Activated CD8-positive, alpha-beta T cell treated with anti-CD3 and anti-CD28 coated beads, Interleukin-2, amount 10 ng/mL, durations not matched to agents 7 days and 5 days (primary cell): ENCODE results near the gene ZNF316. TPM values are rescaled to one million over a fixed set of nuclear protein-coding genes. Genes with fewer than 3 reads are reported as not detected.
A peak's percentile ranks its signal among the peaks of the same experiment; 100 is the strongest.
"Not testable (repeated sequence)": the region's sequence is repeated elsewhere in the genome, so short reads cannot be mapped to it uniquely, and the experiment has no call there.

ENCODE experiments used
- ATAC-seq: fragments of 150-1000 bp; cut with Tn5 transposase; one replicate; pipeline ENCODE4 v1.10.0; 2021; ENCODE audit warnings: moderate library complexity
- CTCF ChIA-PET: fragments of 350-600 bp; sonication (Branson Sonifier 250); formaldehyde crosslinking; loops from one replicate; lab custom pipeline; 2021; ENCODE audit warnings: antibody characterized with exemption; lab: Charles Lee
- POLR2A ChIA-PET: fragments of 350-600 bp; sonication (Branson Sonifier 250); formaldehyde crosslinking; loops from one replicate; lab custom pipeline; 2021; ENCODE audit warnings: antibody characterized with exemption; lab: Charles Lee
- DNase-seq: peaks from one replicate; pipeline ENCODE4 v3.0.0-alpha.2; 2020
- H3K27ac Mint-ChIP-seq: one replicate; pipeline ENCODE4 v1.8.0; 2021; ENCODE audit warnings: mild to moderate bottlenecking, mixed read lengths
- H3K27me3 Mint-ChIP-seq: one replicate; pipeline ENCODE4 v1.8.0; 2021; ENCODE audit warnings: low read depth, mixed read lengths
- H3K36me3 Mint-ChIP-seq: one replicate; pipeline ENCODE4 v1.8.0; 2021; ENCODE audit warnings: low read depth, mixed read lengths
- H3K4me1 Mint-ChIP-seq: one replicate; pipeline ENCODE4 v1.8.0; 2021; ENCODE audit warnings: low read depth, mixed read lengths
- H3K4me3 Mint-ChIP-seq: one replicate; pipeline ENCODE4 v1.8.0; 2021; ENCODE audit warnings: mild to moderate bottlenecking, mixed read lengths
- H3K9me3 Mint-ChIP-seq: one replicate; pipeline ENCODE4 v1.8.0; 2022; ENCODE audit warnings: mixed read lengths; ENCODE audit not compliant: insufficient read depth
- total RNA-seq, 2 experiments: library from RNA; stranded (reverse); gene quantifications; one replicate each; pipeline ENCODE4 v1.2.3, GENCODE V29; 2021

ZNF316 gene
- total RNA-seq, 2 experiments from 2014 or later = 24.2 to 26.8 TPM

DNA sequence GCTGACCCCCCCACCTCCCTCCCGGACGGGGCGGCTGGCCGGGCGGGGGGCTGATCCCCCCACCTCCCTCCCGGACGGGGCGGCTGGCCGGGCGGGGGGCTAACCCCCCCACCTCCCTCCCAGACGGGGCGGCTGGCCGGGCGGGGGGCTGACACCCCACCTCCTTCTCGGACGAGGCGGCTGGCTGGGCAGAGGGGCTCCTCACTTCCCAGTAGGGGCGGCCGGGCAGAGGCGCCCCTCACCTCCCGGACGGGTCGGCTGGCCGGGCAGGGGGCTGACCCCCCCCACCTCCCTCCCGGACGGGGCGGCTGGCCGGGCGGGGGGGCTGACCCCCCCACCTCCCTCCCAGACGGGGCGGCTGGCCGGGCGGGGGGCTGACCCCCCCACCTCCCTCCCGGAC, 33.7 kb downstream of the ZNF316 start:
- POLR2A ChIA-PET, H3K4me3 Mint-ChIP-seq, H3K4me1 Mint-ChIP-seq, H3K27ac Mint-ChIP-seq, DNase-seq, H3K27me3 Mint-ChIP-seq, CTCF ChIA-PET, ATAC-seq: not testable (repeated sequence)
- H3K36me3 Mint-ChIP-seq = peaks cover 16% of the 10 kb centered on the region
- H3K9me3 Mint-ChIP-seq = peaks cover 53% of the 10 kb centered on the region

DNA sequence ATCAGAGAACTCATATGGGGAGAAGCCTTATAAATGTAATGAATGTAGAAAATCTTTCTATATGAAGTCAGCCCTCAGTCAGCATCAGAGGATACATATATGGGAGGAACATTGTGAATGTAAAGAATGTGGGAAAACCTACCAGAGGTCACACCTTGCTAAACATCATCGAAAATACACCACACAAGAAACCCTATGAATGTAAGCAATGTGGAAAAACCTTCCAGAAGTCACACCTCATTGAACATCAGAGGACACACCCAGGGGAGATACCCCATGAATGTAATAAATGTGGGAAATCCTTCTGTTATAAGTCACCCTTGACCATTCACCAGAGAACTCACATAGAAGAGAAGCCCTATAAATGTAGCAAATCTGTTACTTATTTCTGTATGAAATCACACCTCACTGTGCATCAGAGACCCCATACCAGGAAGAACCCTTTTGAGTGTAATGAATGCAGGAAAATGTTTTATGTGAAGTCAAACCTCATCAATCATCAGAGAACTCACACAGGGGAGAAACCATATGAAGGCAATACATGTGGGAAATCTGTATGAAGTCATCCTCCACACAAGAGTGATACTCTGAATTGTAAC, 38.8 kb downstream of the ZNF316 start:
- ChIA-PET POLR2A (no interaction called here), CTCF (no interaction called here)
- Mint-ChIP-seq H3K36me3 (peaks cover 25% of the 10 kb centered on the region), H3K27ac (no peak overlapping the region), H3K4me3 (no peak overlapping the region), H3K27me3 (no peaks in the 10 kb centered on the region), H3K4me1 (no peaks in the 10 kb centered on the region), H3K9me3 (peaks cover 48% of the 10 kb centered on the region)
- ATAC-seq (no peak), DNase-seq (no peak)

DNA sequence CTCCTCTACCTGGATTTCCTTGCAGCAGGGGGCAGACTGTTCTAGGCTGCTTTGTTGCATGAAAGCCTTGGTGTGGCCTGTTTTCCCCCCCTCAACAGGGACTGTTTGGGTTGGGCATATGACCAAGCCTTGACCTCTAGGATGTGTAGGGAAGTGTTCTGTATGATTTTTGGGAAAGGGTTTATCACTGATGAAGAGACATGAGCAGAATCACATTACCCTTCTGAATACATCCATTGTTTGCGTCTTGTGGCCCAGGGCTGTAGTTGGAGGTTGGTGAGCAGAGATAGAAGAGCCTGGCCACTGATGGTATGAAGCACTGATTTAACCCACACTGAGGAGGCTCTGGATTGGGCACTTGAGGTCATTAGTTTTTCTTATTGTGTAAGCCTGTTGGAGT, 43.0 kb downstream of the ZNF316 start:
- Mint-ChIP-seq H3K4me3 (no peak overlapping the region), H3K4me1 (no peaks in the 10 kb centered on the region), H3K9me3 (peaks cover 48% of the 10 kb centered on the region), H3K36me3 (peaks cover 39% of the 10 kb centered on the region), H3K27me3 (no peaks in the 10 kb centered on the region), H3K27ac (no peak overlapping the region)
- POLR2A ChIA-PET = interaction anchor here (1.4 kb wide), 1 partner anchor 12 kb away, joined by 3 read pairs; no protein-coding TSS in a partner anchor
- DNase-seq = no peak
- no peak for ATAC-seq
- CTCF ChIA-PET = no interaction called here

DNA sequence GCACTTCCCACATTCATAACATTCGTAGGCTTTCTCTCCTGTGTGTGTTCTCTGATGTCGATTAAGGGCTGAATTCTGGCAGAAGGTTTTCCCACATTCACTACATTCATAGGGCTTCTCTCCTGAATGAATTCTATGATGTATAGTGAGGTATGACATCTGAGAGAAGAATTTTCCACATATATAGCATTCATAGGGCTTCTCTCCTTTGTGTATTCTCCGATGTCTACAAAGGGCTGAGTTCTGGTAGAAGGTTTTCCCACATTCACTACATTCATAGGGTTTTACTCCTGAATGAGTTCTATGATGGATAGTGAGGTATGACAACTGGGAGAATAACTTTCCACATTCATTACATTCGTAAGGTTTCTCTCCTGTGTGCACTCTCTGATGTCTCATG, 54.0 kb downstream of the ZNF316 start:
- ATAC-seq (no peak), DNase-seq (no peak)
- Mint-ChIP-seq H3K36me3 (peaks cover 36% of the 10 kb centered on the region), H3K27ac (no peak overlapping the region), H3K4me1 (no peaks in the 10 kb centered on the region), H3K4me3 (no peak overlapping the region), H3K27me3 (no peaks in the 10 kb centered on the region), H3K9me3 (peaks cover 58% of the 10 kb centered on the region)
- CTCF ChIA-PET = no interaction called here
- POLR2A ChIA-PET = no interaction called here

DNA sequence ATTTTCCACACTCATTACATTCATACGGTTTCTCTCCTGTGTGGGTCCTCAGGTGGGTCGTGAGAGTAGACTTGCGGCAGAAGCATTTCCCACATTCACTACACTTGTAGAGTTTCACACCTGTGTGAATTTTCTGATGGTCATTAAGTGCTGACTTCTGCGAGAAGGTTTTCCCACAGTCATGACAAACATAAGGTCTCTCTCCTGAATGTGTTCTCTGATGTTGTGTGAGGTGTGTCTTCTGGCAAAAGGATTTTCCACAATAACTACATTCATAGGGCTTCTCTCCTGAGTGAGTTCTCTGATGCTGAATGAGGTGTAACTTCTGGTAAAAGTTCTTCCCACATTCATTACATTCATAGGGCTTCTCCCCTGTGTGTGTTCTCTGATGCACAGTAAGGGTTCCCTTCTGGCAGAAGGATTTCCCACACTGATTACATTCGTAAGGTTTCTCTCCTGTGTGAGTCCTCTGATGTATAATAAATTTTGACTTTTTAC, 54.5 kb downstream of the ZNF316 start:
- peaks cover 30% of the 10 kb centered on the region for H3K36me3 Mint-ChIP-seq
- H3K9me3 Mint-ChIP-seq = peaks cover 52% of the 10 kb centered on the region
- POLR2A ChIA-PET = interaction anchor here (1.1 to 1.2 kb wide), 2 partner anchors 10 to 11 kb away, joined by 3 to 4 read pairs; no protein-coding TSS in a partner anchor
- H3K4me3 Mint-ChIP-seq = no peak overlapping the region
- H3K27ac Mint-ChIP-seq = peak overlapping the region; percentile 18
- no peaks in the 10 kb centered on the region for H3K27me3 Mint-ChIP-seq
- no peak for DNase-seq
- CTCF ChIA-PET = no interaction called here
- H3K4me1 Mint-ChIP-seq = no peaks in the 10 kb centered on the region
- no peak for ATAC-seq

DNA sequence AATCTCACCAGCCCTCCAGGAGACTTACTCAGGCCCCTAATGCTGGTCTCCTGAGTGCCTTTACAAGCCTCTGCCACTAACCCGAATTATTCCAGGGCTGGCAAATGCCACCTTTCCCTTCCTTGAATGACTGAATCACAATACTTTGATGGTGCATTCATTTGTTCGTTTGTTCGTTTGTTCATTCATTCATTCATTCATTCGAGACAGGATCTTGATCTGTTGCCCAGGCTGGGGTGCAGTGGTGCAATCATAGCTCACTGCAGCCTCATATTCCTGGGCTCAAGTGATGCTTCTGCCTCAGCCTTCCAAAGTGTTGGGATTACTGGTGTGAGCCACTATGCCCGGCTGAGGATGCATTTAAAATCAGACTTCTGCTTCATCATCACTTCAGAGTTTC, 63.7 kb downstream of the ZNF316 start:
- POLR2A ChIA-PET = interaction anchor here (1.2 kb wide), 1 partner anchor 9 kb away, joined by 4 read pairs; no protein-coding TSS in a partner anchor
- ATAC-seq = no peak
- no peak overlapping the region for H3K4me3 Mint-ChIP-seq
- DNase-seq = no peak
- H3K36me3 Mint-ChIP-seq = peaks cover 28% of the 10 kb centered on the region
- CTCF ChIA-PET = no interaction called here
- peaks cover 42% of the 10 kb centered on the region for H3K9me3 Mint-ChIP-seq
- H3K27me3 Mint-ChIP-seq = no peaks in the 10 kb centered on the region
- H3K27ac Mint-ChIP-seq = no peak overlapping the region
- peaks cover 20% of the 10 kb centered on the region for H3K4me1 Mint-ChIP-seq

DNA sequence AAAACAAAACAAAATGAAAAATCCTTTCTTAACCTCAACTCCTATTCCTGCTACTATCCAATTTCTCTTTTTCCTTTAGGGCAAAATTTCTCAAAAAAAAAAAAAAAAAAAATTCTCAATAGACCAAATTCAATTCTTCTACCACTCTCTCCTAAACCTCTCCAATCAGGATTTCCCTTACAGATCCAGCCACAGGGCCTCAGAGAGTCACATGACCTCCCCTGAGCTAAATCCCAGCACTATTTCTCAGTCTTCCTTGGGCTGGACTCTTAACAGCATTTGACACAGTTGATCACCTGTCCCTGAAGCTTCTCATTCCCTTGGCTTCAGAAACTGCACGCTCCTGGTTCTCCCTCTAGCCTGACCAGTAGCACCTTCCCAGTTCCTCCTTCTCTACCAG, 64.7 kb downstream of the ZNF316 start:
- Mint-ChIP-seq H3K36me3 (peaks cover 32% of the 10 kb centered on the region), H3K27ac (peak overlapping the region; percentile 56), H3K27me3 (no peaks in the 10 kb centered on the region), H3K4me1 (peaks cover 20% of the 10 kb centered on the region), H3K9me3 (peaks cover 42% of the 10 kb centered on the region), H3K4me3 (no peak overlapping the region)
- DNase-seq (no peak), ATAC-seq (no peak)
- ChIA-PET CTCF (no interaction called here), POLR2A (interaction anchor here (1.2 kb wide), 1 partner anchor 10 kb away, joined by 4 read pairs; no protein-coding TSS in a partner anchor)

Other genes starting within 250 kb of the ZNF316 start
- 10 to 100 TPM; 25.1 to 28.5 TPM for gene DAGLB, start 189.4 kb upstream of the ZNF316 start, total RNA-seq
- 10 to 100 TPM; 60.3 to 61.9 TPM for gene KDELR2, start 153.2 kb upstream of the ZNF316 start, total RNA-seq
- gene GRID2IP, start 85.9 kb upstream of the ZNF316 start, total RNA-seq = under 1 TPM in 1 of 2 experiments, not detected in 1; 0.21 TPM
- 10 to 100 TPM; 29.3 to 35.7 TPM for gene ZDHHC4, start 59.9 kb upstream of the ZNF316 start, total RNA-seq
- 10 to 100 TPM; 40.9 to 42.7 TPM for gene INTS15, start 47.3 kb upstream of the ZNF316 start, total RNA-seq
- 1 to 10 TPM in 1 of 2 experiments, under 1 TPM in 1; 0.78 to 1.0 TPM for gene ZNF853, start 21.7 kb upstream of the ZNF316 start, total RNA-seq
- gene ZNF12, start 69.6 kb downstream of the ZNF316 start, total RNA-seq = 10 to 100 TPM; 20.1 to 23.1 TPM
- 1 to 10 TPM in 1 of 2 experiments, under 1 TPM in 1; 0.63 to 1.1 TPM for gene RSPH10B2, start 116.8 kb downstream of the ZNF316 start, total RNA-seq
- 10 to 100 TPM; 69.8 to 70.0 TPM for gene CCZ1B, start 189.0 kb downstream of the ZNF316 start, total RNA-seq